ENCODE measurements around the gene GJA4. TPM values are rescaled to one million over a fixed set of nuclear protein-coding genes. Genes with fewer than 3 reads are reported as not detected.

Gene GJA4
- total RNA-seq (2021; ENCODE audit: unreplicated experiment) (not detected), Bru-seq, nascent RNA (not detected), BruChase-seq, experiment 1, labeled RNA remaining after a 6-hour chase (not detected), BruChase-seq, experiment 2, labeled RNA remaining after a 2-hour chase (not detected)
- not detected in 2 replicates for polyA plus RNA-seq (2012)
- long read RNA-seq, partial matches to known transcripts, result 0 of 1 reads
- long read RNA-seq, other reads (novel, unspliced or antisense), result 1 of 1 reads

DNA sequence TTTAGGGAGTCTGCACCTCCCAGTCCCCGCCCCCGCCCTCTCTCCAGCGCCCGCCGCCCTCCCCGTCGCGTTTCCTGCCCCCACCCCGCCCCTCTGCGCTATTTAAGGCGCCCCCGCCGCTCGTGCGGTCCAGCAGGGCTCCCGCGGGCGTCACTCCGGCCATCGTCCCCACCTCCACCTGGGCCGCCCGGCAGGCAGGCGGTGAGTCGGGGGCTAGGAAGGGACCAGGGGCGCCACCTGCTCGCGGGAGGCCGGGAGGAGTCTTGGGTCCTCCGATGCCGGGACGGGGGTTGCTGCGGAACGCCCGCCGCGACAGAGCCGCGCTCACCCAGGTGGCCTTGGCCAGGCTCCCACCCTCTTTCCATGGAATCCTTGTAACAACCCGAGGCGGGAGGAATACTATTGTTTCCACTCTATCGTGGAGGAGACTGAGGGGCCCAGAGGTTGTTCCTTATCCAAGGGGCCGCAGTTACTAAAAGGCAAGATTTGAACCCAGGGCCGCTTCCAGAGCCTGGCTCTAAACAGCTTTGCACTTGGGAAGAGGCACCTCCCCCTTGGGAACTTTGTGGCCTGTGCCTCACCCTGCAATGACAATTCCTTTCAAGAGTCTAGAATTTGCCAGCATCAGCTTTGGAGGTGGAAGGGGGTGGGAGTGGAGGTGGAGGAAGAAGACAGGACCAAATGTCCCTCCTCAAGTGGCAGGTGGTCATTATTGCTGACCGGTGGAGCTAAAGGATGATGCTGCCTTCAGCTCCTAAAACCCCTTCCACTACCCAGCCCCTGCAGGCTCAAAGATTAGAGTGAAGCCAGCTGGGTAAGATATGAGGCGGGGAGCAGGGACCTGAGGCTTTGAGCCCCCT is at the start of gene GJA4:
TSS of gene GJA4 (plus strand) at position 132 of the 860 bp plus-strand sequence. CDS start 1,215 bp downstream, outside the sequence.
- ATAC-seq (no peak), DNase-seq (ENCODE audit: low read depth, low spot score) (no peak)
- Histone ChIP-seq H3K4me3 (replicated peaks in 1 of 2; ENCODE audit: low read depth in 1 of 2, low read length in 2 of 2) (no peak within 1 kb of the TSS), H3K27me3 (ENCODE audit: insufficient read depth, low read length) (peaks cover 3% of the 10 kb centered on the region; the same call in 1 of the 2 replicates), H3K9ac (ENCODE audit: low read length) (no peak within 1 kb of the TSS), H3K9me2 (ENCODE audit: insufficient read depth) (no peaks in the 10 kb centered on the region), H3K27ac (ENCODE audit: low read depth, low read length) (no peak within 1 kb of the TSS), H3K4me1 (ENCODE audit: control insufficient read depth in 1 of 2, insufficient read depth in 2 of 2, low read length in 2 of 2) (peaks cover 0 to under 1% of the 10 kb centered on the region in 2 experiments; a peak in 1 of 4 replicates), H3K9me3 (ENCODE audit: control insufficient read depth in 1 of 2, insufficient read depth in 1 of 2, low read depth in 1 of 2, low read length in 2 of 2) (no peaks in the 10 kb centered on the region), H2AFZ (ENCODE audit: low read depth, low read length, poor library complexity, severe bottlenecking) (no peak within 1 kb of the TSS), H3K79me2 (ENCODE audit: insufficient read depth, low read length) (no peaks in the 10 kb centered on the region), H4K20me1 (ENCODE audit: insufficient read depth) (no peaks in the 10 kb centered on the region), H3K36me3 (ENCODE audit: control insufficient read depth in 1 of 2, insufficient read depth in 2 of 2, low read length in 2 of 2) (no peaks in the 10 kb centered on the region), H3K4me2 (ENCODE audit: low read length) (no peak within 1 kb of the TSS)
- ChIA-PET POLR2A (no interaction called here), RAD21 (ENCODE audit: low non-redundant PET in 1 of 2, low total read pairs in 2 of 2, uncharacterized antibody in 2 of 2, unreplicated experiment in 2 of 2) (no interaction called here), CTCF (no interaction called here)
- TF ChIP-seq, protein P1, sequence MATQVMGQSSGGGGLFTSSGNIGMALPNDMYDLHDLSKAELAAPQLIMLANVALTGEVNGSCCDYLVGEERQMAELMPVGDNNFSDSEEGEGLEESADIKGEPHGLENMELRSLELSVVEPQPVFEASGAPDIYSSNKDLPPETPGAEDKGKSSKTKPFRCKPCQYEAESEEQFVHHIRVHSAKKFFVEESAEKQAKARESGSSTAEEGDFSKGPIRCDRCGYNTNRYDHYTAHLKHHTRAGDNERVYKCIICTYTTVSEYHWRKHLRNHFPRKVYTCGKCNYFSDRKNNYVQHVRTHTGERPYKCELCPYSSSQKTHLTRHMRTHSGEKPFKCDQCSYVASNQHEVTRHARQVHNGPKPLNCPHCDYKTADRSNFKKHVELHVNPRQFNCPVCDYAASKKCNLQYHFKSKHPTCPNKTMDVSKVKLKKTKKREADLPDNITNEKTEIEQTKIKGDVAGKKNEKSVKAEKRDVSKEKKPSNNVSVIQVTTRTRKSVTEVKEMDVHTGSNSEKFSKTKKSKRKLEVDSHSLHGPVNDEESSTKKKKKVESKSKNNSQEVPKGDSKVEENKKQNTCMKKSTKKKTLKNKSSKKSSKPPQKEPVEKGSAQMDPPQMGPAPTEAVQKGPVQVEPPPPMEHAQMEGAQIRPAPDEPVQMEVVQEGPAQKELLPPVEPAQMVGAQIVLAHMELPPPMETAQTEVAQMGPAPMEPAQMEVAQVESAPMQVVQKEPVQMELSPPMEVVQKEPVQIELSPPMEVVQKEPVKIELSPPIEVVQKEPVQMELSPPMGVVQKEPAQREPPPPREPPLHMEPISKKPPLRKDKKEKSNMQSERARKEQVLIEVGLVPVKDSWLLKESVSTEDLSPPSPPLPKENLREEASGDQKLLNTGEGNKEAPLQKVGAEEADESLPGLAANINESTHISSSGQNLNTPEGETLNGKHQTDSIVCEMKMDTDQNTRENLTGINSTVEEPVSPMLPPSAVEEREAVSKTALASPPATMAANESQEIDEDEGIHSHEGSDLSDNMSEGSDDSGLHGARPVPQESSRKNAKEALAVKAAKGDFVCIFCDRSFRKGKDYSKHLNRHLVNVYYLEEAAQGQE (IDR thresholded peaks at IDR 0.05; ENCODE audit: low read depth), result no peak
- TF ChIP-seq EZH2phosphoT487 (IDR thresholded peaks at IDR 0.05; ENCODE audit: borderline replicate concordance), result no peak
- no peak for TF ChIP-seq JUND (IDR thresholded peaks at IDR 0.05)
- no peak for TF ChIP-seq SIN3A (IDR thresholded peaks at IDR 0.05; ENCODE audit: low read depth)
- no peak for TF ChIP-seq FOSL1 (IDR thresholded peaks at IDR 0.05; ENCODE audit: low read depth)
- TF ChIP-seq, protein P2, sequence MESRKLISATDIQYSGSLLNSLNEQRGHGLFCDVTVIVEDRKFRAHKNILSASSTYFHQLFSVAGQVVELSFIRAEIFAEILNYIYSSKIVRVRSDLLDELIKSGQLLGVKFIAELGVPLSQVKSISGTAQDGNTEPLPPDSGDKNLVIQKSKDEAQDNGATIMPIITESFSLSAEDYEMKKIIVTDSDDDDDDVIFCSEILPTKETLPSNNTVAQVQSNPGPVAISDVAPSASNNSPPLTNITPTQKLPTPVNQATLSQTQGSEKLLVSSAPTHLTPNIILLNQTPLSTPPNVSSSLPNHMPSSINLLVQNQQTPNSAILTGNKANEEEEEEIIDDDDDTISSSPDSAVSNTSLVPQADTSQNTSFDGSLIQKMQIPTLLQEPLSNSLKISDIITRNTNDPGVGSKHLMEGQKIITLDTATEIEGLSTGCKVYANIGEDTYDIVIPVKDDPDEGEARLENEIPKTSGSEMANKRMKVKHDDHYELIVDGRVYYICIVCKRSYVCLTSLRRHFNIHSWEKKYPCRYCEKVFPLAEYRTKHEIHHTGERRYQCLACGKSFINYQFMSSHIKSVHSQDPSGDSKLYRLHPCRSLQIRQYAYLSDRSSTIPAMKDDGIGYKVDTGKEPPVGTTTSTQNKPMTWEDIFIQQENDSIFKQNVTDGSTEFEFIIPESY (IDR thresholded peaks at IDR 0.05; ENCODE audit: extremely low read depth, insufficient replicate concordance, low read length), result no peak
- TF ChIP-seq EZH2 (IDR thresholded peaks at IDR 0.05), result no peak
- TF ChIP-seq YY1 (IDR thresholded peaks at IDR 0.05; ENCODE audit: extremely low read depth, insufficient replicate concordance, low read depth, low read length), result no peak
- TF ChIP-seq RAD21 (IDR thresholded peaks at IDR 0.05; ENCODE audit: low read depth), result no peak
- TF ChIP-seq SRF (IDR thresholded peaks at IDR 0.05; ENCODE audit: low read depth), result no peak
- TF ChIP-seq POLR2A (IDR thresholded peaks at IDR 0.05; ENCODE audit: borderline replicate concordance, extremely low read depth, insufficient read depth, insufficient read length), result no peak
- BruUV-seq (replicated peaks), result no TSS peak
- intact Hi-C loops (cut with micrococcal nuclease), result no loop called here
